HCT116 (cell line): ENCODE measurements around the gene ADAM19. TPM values are rescaled to one million over a fixed set of nuclear protein-coding genes. Genes with fewer than 3 reads are reported as not detected.

Experiments used
- ATAC-seq: fragments of 200-7000 bp; cut with Tn5 transposase; 2 replicates; pipeline ENCODE4 v1.9.1; 2020; ENCODE audit warnings: mild to moderate bottlenecking, moderate library complexity
- BruUV-seq: library from RNA; stranded (reverse); fragments of 400-500 nt; replicated peaks from 2 replicates; lab custom pipeline; 2021; lab: Mats Ljungman, UMichigan
- CTCF ChIA-PET: fragments of 300-600 bp; sonication (Branson Sonifier 250); formaldehyde crosslinking; loops from one replicate; lab custom pipeline; 2021; ENCODE audit warnings: antibody characterized with exemption; lab: Charles Lee
- POLR2A ChIA-PET: fragments of 300-600, 350-600 bp; sonication (Branson Sonifier 250); formaldehyde crosslinking; loops from one replicate; lab custom pipeline; 2021; ENCODE audit warnings: antibody characterized with exemption; lab: Charles Lee
- RAD21 ChIA-PET, 2 experiments: fragments of 300-600 bp; sonication (Branson Sonifier 250); formaldehyde crosslinking; loops; one replicate each; lab custom pipeline; 2023; ENCODE audit warnings: low total read pairs in 2 of 2; ENCODE audit not compliant: uncharacterized antibody in 2 of 2, unreplicated experiment in 2 of 2, low non-redundant PET in 1 of 2; lab: Charles Lee
- DNase-seq: peaks from one replicate; pipeline ENCODE4 v3.0.0-alpha.2; 2010; ENCODE audit warnings: low read depth, low spot score
- H2AFZ ChIP-seq: fragments of 200-600 bp; shearing (Covaris generic), sonication (generic); 2 replicates; pipeline ENCODE4 v1.6.1; 2017; ENCODE audit warnings: low read depth, mixed run types, mixed read lengths, antibody characterized with exemption, low read length; ENCODE audit not compliant: poor library complexity, severe bottlenecking
- H3K27ac ChIP-seq: 2 replicates; pipeline ENCODE4 v1.5.1; 2012; ENCODE audit warnings: low read depth, low read length
- H3K27me3 ChIP-seq: fragments of 200-600 bp; sonication (generic); 2 replicates; pipeline ENCODE4 v1.6.1; 2016; ENCODE audit warnings: mixed run types, low read length, mixed read lengths; ENCODE audit not compliant: insufficient read depth
- H3K36me3 ChIP-seq, 2 experiments: fragments of 200-500 bp in 1 of 2; fragments of 200-600 bp in 1 of 2; sonication (Bioruptor generic) in 1 of 2; sonication (generic) in 1 of 2; 2 replicates each; pipeline versions ENCODE4 v1.5.1 to v1.6.1; 2014 to 2016; ENCODE audit warnings: low read length in 2 of 2, inconsistent platforms in 1 of 2, mixed read lengths in 1 of 2, mixed run types in 1 of 2; ENCODE audit not compliant: insufficient read depth in 2 of 2, control insufficient read depth in 1 of 2
- H3K4me1 ChIP-seq, 2 experiments: fragments of 200-600 bp in 1 of 2; sonication (generic) in 1 of 2; 2 replicates each; pipeline versions ENCODE4 v1.5.1 to v1.6.1; 2012 to 2017; ENCODE audit warnings: low read length in 2 of 2, inconsistent platforms in 1 of 2, mild to moderate bottlenecking in 1 of 2, mixed read lengths in 1 of 2, mixed run types in 1 of 2, moderate library complexity in 1 of 2; ENCODE audit not compliant: insufficient read depth in 2 of 2, control insufficient read depth in 1 of 2
- H3K4me2 ChIP-seq: fragments of 200-600 bp; sonication (generic); 2 replicates; pipeline ENCODE4 v1.6.1; 2017; ENCODE audit warnings: mixed run types, low read length, mixed read lengths
- H3K4me3 ChIP-seq, 2 experiments: fragments of 200-600 bp in 1 of 2; sonication (generic) in 1 of 2; replicated peaks in 1 of 2; 2 replicates each; pipeline ENCODE4 v1.5.1; 2011 to 2016; ENCODE audit warnings: low read length in 2 of 2, control low read depth in 1 of 2, low read depth in 1 of 2, mild to moderate bottlenecking in 1 of 2, mixed read lengths in 1 of 2, mixed run types in 1 of 2
- H3K79me2 ChIP-seq: fragments of 200-600 bp; sonication (generic); 2 replicates; pipeline ENCODE4 v1.6.1; 2017; ENCODE audit warnings: mild to moderate bottlenecking, mixed run types, low read length, moderate library complexity, mixed read lengths; ENCODE audit not compliant: insufficient read depth
- H3K9ac ChIP-seq: fragments of 200-600 bp; sonication (generic); 2 replicates; pipeline ENCODE4 v1.6.1; 2016; ENCODE audit warnings: low read length, mixed read lengths
- H3K9me2 ChIP-seq: fragments of 200-600 bp; sonication (generic), shearing (Covaris generic); 2 replicates; pipeline ENCODE4 v1.6.1; 2017; ENCODE audit warnings: mixed run types, mild to moderate bottlenecking, moderate library complexity; ENCODE audit not compliant: insufficient read depth
- H3K9me3 ChIP-seq, 2 experiments: fragments of 200-500 bp in 1 of 2; fragments of 200-600 bp in 1 of 2; sonication (Bioruptor generic) in 1 of 2; sonication (generic) in 1 of 2; 2 replicates each; pipeline ENCODE4 v1.6.1; 2014 to 2017; ENCODE audit warnings: low read length in 2 of 2, mixed read lengths in 2 of 2, inconsistent platforms in 1 of 2, low read depth in 1 of 2, mild to moderate bottlenecking in 1 of 2, mixed run types in 1 of 2, moderate library complexity in 1 of 2; ENCODE audit not compliant: control insufficient read depth in 1 of 2, insufficient read depth in 1 of 2
- H4K20me1 ChIP-seq: fragments of 200-600 bp; sonication (generic), shearing (Covaris generic); 2 replicates; pipeline ENCODE4 v1.6.1; 2017; ENCODE audit warnings: mixed run types, mild to moderate bottlenecking, moderate library complexity; ENCODE audit not compliant: insufficient read depth
- CBX3 ChIP-seq: IDR thresholded peaks from 2 replicates; pipeline ENCODE4 v1.6.1; 2012; ENCODE audit warnings: low read depth
- CEBPB ChIP-seq: IDR thresholded peaks from 2 replicates; pipeline ENCODE4 v1.6.1; 2012; ENCODE audit warnings: low read depth
- EGR1 ChIP-seq: IDR thresholded peaks from 2 replicates; pipeline ENCODE4 v1.6.1; 2012; ENCODE audit warnings: low read depth
- ELF1 ChIP-seq: IDR thresholded peaks from 2 replicates; pipeline ENCODE4 v1.6.1; 2012; ENCODE audit warnings: low read depth, borderline replicate concordance
- EZH2 ChIP-seq: fragments of 200-600 bp; sonication (generic); IDR thresholded peaks from 2 replicates; pipeline ENCODE4 v1.6.1; 2017; ENCODE audit warnings: antibody characterized with exemption, mixed run types
- FOSL1 ChIP-seq: IDR thresholded peaks from 2 replicates; pipeline ENCODE4 v1.6.1; 2012; ENCODE audit warnings: low read depth
- JUND ChIP-seq: IDR thresholded peaks from 2 replicates; pipeline ENCODE4 v1.6.1; 2012
- RAD21 ChIP-seq: IDR thresholded peaks from 2 replicates; pipeline ENCODE4 v1.6.1; 2012; ENCODE audit warnings: low read depth, mild to moderate bottlenecking
- SIN3A ChIP-seq: IDR thresholded peaks from 2 replicates; pipeline ENCODE4 v1.6.1; 2012; ENCODE audit warnings: low read depth
- SP1 ChIP-seq: IDR thresholded peaks from 2 replicates; pipeline ENCODE4 v1.6.1; 2012; ENCODE audit warnings: low read depth
- SRF ChIP-seq: IDR thresholded peaks from 2 replicates; pipeline ENCODE4 v1.6.1; 2012; ENCODE audit warnings: low read depth
- TCF7L2 ChIP-seq: IDR thresholded peaks from 2 replicates; pipeline ENCODE4 v1.7.0; 2011; ENCODE audit warnings: borderline replicate concordance, inconsistent platforms; ENCODE audit not compliant: insufficient read depth, insufficient read length; ENCODE audit errors: extremely low read depth
- YY1 ChIP-seq: IDR thresholded peaks from 2 replicates; pipeline ENCODE4 v1.6.1; 2011; ENCODE audit warnings: low read length, low read depth, moderate library complexity, mild to moderate bottlenecking; ENCODE audit not compliant: insufficient replicate concordance; ENCODE audit errors: extremely low read depth
- ZFX ChIP-seq: fragments of 450-650 bp; IDR thresholded peaks from 2 replicates; pipeline ENCODE4 v1.6.1; 2017
- ZNF274 ChIP-seq: fragments of 200-500 bp; sonication (Bioruptor generic); IDR thresholded peaks from 2 replicates; pipeline ENCODE4 v1.6.1; 2014; ENCODE audit warnings: mild to moderate bottlenecking, low read depth, low read length, inconsistent platforms
- intact Hi-C: fragments of 100-400 bp; cut with micrococcal nuclease; formaldehyde crosslinking; loops from 2 replicates; pipeline ENCODE4 v1.10.0; 2022
- total RNA-seq: library from RNA; stranded (reverse); gene quantifications from one replicate; pipeline ENCODE4 v1.2.1, GENCODE V29; 2021; ENCODE audit not compliant: unreplicated experiment
- TF ChIP-seq, protein P1 (sequence below): IDR thresholded peaks from 2 replicates; pipeline ENCODE4 v1.6.1; 2011; ENCODE audit warnings: mild to moderate bottlenecking, low read length, moderate library complexity; ENCODE audit not compliant: insufficient replicate concordance; ENCODE audit errors: extremely low read depth
- TF ChIP-seq, protein P2 (sequence below): IDR thresholded peaks from 2 replicates; pipeline ENCODE4 v1.6.1; 2012
- TF ChIP-seq, protein P3 (sequence below): IDR thresholded peaks from 2 replicates; pipeline ENCODE4 v1.6.1; 2012; ENCODE audit warnings: low read depth

ADAM19 gene
- total RNA-seq, 1 experiment from 2014 or later = 77.3 TPM

DNA sequence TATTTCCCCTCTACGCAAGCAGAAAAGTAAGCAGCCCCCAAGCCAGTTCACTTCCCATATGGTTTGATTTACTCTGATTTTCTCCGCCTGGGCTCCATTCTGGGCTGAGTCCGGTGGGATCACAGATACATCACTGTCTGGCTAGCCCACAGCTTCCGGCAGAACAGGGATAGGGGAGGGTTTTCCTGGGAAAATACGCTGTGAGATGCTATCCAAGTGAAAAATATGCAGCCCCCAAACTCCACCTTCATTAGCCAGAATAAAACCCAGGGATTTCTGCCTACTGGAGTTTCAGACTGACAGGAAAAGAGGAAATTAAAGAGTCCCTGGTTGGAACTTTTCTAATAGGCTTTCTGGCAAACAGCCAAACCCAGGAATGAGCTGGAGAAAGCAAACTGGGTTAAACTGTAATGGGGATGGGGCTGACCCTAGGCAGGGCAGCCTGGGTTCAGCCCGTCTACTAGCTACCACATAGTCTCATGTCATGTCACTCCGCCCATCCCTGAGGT lies 132.5 kb downstream of the ADAM19 start (continued):
- TF ChIP-seq, protein P1, sequence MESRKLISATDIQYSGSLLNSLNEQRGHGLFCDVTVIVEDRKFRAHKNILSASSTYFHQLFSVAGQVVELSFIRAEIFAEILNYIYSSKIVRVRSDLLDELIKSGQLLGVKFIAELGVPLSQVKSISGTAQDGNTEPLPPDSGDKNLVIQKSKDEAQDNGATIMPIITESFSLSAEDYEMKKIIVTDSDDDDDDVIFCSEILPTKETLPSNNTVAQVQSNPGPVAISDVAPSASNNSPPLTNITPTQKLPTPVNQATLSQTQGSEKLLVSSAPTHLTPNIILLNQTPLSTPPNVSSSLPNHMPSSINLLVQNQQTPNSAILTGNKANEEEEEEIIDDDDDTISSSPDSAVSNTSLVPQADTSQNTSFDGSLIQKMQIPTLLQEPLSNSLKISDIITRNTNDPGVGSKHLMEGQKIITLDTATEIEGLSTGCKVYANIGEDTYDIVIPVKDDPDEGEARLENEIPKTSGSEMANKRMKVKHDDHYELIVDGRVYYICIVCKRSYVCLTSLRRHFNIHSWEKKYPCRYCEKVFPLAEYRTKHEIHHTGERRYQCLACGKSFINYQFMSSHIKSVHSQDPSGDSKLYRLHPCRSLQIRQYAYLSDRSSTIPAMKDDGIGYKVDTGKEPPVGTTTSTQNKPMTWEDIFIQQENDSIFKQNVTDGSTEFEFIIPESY = no peak
- no peak for TF ChIP-seq SIN3A
- TF ChIP-seq SP1 = no peak
- no peak for TF ChIP-seq EGR1
- TF ChIP-seq CBX3 = no peak
- TF ChIP-seq, protein P2, sequence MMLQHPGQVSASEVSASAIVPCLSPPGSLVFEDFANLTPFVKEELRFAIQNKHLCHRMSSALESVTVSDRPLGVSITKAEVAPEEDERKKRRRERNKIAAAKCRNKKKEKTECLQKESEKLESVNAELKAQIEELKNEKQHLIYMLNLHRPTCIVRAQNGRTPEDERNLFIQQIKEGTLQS = no peak
- TF ChIP-seq ELF1 = no peak
- TF ChIP-seq JUND = no peak

DNA sequence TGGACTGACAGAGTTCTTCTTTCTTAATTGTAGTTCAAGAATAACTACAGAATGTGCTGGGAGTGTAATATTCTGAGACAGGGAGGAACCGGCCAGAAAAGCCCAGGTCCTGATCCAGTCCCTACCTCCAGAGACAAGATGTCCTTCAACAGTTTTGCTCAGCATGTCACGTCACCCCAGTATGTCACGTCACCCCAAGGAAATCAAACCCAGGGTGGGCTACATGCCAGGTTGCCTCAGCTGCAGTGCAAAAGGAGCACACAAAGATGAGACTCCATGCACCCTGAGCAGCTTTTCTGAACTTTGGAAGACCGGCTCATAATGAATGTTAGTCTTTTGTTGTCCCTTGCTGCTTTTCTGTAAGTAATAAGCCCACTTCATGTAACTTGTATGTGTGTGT lies 141.5 kb downstream of the ADAM19 start:
- Histone ChIP-seq H3K9ac (no peak overlapping the region), H2AFZ (no peak overlapping the region), H3K27me3 (no peaks in the 10 kb centered on the region), H3K4me3 (no peak overlapping the region), H3K27ac (no peak overlapping the region), H3K4me1 (peaks cover 0 to 7% of the 10 kb centered on the region in 2 experiments; a peak in 2 of 4 replicates), H4K20me1 (no peaks in the 10 kb centered on the region), H3K36me3 (no peaks in the 10 kb centered on the region), H3K79me2 (no peaks in the 10 kb centered on the region), H3K4me2 (no peak overlapping the region), H3K9me3 (no peaks in the 10 kb centered on the region), H3K9me2 (no peaks in the 10 kb centered on the region)
- ChIA-PET CTCF (interaction anchor here (2.5 kb wide), 1 partner anchor 38 kb away, joined by 9 read pairs; no protein-coding TSS in a partner anchor), POLR2A (no interaction called here), RAD21 (no interaction called here)
- BruUV-seq = no TSS peak
- intact Hi-C loops = loop anchor here (5.0 kb wide), 2 partner anchors 283 to 308 kb away; partner anchors contain the start of gene LSM11
- ATAC-seq (no peak), DNase-seq (no peak)
- TF ChIP-seq, protein P1 = no peak
- TF ChIP-seq CBX3 (no peak), ZFX (no peak), SP1 (no peak), RAD21 (no peak), JUND (no peak), EZH2 (no peak), SRF (no peak), SIN3A (no peak), ELF1 (no peak), YY1 (no peak), ZNF274 (no peak), CEBPB (no peak), FOSL1 (no peak), TCF7L2 (no peak)
- TF ChIP-seq, protein P3, sequence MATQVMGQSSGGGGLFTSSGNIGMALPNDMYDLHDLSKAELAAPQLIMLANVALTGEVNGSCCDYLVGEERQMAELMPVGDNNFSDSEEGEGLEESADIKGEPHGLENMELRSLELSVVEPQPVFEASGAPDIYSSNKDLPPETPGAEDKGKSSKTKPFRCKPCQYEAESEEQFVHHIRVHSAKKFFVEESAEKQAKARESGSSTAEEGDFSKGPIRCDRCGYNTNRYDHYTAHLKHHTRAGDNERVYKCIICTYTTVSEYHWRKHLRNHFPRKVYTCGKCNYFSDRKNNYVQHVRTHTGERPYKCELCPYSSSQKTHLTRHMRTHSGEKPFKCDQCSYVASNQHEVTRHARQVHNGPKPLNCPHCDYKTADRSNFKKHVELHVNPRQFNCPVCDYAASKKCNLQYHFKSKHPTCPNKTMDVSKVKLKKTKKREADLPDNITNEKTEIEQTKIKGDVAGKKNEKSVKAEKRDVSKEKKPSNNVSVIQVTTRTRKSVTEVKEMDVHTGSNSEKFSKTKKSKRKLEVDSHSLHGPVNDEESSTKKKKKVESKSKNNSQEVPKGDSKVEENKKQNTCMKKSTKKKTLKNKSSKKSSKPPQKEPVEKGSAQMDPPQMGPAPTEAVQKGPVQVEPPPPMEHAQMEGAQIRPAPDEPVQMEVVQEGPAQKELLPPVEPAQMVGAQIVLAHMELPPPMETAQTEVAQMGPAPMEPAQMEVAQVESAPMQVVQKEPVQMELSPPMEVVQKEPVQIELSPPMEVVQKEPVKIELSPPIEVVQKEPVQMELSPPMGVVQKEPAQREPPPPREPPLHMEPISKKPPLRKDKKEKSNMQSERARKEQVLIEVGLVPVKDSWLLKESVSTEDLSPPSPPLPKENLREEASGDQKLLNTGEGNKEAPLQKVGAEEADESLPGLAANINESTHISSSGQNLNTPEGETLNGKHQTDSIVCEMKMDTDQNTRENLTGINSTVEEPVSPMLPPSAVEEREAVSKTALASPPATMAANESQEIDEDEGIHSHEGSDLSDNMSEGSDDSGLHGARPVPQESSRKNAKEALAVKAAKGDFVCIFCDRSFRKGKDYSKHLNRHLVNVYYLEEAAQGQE = no peak
